Measurements from ENCODE around the gene PRKRIP1.
"Not testable (repeated sequence)": the region's sequence is repeated elsewhere in the genome, so short reads cannot be mapped to it uniquely, and the experiment has no call there.

DNA sequence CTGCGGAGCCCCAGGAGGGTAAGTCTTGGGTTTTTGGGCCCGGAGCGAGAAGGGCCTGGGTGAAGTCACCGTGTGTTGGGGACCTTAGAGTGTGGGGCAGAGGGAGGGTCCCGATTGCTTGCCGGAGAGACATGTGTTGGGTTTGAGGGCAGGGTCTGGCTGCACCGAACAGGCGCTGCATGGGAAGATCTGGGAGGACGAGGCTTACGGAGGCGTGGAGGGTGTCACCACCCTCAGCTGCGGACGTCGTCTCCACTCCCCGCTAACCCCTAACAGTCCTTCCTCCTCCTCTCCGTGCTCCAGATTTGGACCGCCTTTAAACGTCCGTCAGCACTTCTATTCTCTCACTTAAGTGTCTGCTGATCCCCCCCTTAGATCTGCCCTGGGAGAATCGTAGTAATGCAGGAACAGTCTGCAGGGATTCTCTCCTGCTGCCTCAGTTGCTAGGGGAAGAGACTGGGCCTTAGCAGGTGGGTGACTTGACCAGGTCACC, 31.7 kb upstream of the PRKRIP1 start:
- TF ChIP-seq, protein P1, sequence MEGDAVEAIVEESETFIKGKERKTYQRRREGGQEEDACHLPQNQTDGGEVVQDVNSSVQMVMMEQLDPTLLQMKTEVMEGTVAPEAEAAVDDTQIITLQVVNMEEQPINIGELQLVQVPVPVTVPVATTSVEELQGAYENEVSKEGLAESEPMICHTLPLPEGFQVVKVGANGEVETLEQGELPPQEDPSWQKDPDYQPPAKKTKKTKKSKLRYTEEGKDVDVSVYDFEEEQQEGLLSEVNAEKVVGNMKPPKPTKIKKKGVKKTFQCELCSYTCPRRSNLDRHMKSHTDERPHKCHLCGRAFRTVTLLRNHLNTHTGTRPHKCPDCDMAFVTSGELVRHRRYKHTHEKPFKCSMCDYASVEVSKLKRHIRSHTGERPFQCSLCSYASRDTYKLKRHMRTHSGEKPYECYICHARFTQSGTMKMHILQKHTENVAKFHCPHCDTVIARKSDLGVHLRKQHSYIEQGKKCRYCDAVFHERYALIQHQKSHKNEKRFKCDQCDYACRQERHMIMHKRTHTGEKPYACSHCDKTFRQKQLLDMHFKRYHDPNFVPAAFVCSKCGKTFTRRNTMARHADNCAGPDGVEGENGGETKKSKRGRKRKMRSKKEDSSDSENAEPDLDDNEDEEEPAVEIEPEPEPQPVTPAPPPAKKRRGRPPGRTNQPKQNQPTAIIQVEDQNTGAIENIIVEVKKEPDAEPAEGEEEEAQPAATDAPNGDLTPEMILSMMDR (IDR thresholded peaks at IDR 0.05; ENCODE audit: insufficient read depth, low read length, poor library complexity, severe bottlenecking) = not testable (repeated sequence)
- not testable (repeated sequence) for TF ChIP-seq EZH2phosphoT487 (conservative IDR thresholded peaks at IDR 0.05; ENCODE audit: low read length)

Data from SU-DHL-6 (cell line).